HG02840 (cell line): ENCODE measurements around the gene AKAP13.

Experiments used
- ATAC-seq: cut with Tn5 transposase; IDR thresholded peaks from one replicate; pipeline ENCODE4 v1.9.1; 2021; ENCODE audit warnings: mild to moderate bottlenecking, moderate library complexity, moderate number of reproducible peaks; ENCODE audit not compliant: unreplicated experiment, low FRiP score

Gene AKAP13

DNA sequence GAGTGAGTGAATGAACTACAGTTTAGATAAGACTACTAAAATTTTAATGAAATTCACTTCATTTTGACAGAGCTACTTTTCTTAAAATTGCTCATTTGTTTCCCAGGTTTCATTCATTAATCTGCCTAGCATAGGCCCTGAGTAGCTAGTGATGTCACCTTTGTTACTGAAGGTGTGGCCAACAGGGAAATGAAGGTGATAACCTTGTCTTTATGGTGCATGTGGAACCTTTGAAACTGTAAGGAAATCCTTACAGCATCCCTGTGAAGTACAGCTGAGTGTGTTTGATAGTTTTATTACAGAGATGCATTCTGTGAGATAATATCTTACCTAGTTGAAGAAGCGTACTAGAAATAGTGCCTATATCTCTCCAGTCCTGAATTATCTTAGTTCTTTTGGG, 112.9 kb downstream of the AKAP13 start:
- no peak for ATAC-seq

DNA sequence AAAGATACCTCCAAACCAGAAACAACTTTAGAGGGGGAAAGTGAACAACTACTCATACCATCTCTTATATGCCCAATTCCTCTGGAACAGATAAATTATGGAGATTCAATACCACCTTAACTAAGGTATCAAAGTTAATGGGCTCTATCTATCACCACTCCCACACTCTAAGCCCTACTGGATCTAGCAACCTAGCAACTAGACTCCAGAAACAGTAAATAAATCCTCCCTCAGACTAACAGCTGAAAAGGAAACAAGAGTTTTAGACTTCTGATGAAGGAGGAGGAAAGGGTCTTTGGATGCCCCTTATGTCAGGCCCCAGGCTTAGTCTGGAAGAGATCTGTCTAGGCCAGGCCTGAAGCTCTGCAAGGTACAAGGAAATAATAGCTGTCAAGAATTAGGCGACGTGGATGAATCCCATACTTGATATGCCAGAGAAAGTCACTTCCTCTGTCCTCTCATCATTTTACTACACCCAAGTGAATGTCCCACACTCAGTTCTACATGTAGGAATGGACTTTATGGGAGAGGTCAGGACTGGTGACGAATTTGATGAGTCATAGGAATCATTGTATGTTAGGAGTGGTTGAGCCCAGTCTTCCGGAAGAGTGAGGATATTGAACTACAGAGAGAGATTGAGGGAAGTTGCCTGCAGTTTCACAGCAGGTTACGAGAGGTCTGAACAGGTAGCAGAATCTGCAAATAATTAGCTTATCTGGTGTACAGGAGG, 113.8 kb downstream of the AKAP13 start:
- no peak for ATAC-seq

DNA sequence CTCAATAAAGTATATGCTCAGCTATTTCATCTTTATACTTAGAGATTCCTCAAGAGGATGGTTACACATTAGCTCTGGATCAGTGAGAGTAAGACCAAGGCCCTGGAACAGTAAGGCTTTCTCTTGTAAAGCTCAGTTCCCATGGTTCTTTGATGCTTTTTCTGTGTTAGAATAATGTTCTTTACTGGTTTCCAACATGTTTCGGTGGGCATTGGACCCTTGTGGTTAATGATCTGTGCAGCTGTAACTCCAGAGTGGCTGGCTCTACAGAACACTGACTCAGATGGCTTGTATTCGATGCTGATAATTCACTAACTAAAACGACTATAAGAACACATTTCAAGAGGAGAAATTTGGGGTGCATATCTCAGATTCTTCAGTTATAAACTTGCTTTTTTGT, 114.7 kb downstream of the AKAP13 start:
- ATAC-seq: no peak

DNA sequence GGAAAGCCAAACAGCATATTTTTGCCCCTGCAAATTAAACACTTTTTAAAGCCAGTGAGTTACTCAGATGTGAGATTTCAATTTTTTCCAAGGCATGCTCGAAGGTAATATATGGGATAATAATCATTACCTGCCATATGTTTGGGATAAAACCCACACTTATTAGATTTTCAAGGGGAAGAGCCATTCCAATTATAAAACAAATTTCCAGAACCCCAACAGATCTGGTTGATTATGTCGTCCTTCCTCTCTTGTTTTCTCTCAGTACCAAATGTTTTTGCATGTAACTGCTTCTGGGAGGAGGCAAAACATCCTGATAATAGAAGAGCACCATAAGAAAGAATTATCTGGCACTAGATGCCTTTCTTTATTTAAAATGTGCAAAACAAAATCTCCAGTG, 115.1 kb downstream of the AKAP13 start:
- ATAC-seq: no peak

DNA sequence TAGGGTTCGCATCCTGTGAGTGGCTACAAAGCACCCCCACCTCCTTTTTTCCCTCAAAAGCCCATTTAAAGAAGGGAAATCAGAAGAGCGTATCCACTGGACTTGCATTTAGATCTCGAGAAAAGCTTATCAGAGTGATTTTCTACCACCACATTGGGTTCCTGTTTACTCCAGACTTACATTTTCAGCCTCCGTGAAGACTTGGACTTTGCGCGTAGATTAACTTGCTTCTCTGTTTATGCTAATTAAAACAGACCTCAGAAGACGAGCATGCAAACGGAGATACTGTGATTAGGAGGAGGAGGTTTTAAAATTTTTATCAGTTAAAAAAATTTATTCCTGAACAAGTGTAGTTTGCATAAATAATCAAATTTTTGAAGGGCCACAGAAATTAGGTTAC, 115.7 kb downstream of the AKAP13 start:
- no peak for ATAC-seq

DNA sequence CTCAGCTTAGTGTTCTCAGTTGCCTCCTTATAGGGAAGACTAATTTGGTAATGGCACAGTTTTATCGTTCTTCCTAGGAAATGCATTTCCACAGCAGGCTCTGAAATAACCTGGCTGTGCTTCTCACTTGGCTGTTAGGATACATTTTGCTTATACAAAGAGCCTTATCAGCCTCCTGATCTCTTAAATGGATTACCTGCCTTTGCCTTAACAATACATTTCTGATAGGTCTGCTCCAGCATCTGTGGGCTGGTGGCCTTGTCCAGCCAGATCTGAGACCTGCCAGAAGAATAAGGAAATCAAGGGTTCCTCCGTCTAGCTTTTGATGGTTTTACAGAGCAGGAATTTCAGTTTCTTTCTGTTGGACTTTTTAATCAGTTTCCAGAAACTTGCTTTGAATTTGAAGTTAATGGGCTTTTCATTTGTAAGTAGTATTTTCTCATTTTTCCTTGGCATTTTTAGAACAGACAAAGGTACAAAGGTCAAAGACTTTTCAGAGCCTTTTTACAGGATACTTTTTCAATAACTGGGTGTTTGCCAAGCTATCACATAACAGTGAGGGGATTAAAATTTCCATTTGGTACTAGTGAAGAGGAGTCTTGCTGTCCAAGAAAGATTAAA, 116.3 kb downstream of the AKAP13 start:
- no peak for ATAC-seq

DNA sequence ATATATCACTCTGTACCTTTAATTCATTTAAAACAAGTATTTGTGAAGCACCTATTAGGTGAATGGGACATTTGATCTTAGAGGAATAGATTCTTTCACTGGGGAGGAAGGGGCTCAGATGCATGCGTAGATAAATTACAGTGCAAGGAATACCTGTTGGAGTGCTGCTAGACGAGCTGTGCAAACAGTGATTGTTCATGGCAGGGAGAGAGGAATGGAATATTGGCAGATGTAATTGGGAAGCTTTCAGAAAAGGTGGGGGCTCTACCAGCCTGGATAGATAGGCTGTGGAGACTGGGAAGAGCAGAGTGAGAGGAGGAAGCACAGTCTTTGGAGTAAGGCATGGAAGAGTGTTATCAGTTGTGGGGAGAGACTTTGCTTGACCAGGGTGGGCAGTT, 116.8 kb downstream of the AKAP13 start:
- no peak for ATAC-seq

DNA sequence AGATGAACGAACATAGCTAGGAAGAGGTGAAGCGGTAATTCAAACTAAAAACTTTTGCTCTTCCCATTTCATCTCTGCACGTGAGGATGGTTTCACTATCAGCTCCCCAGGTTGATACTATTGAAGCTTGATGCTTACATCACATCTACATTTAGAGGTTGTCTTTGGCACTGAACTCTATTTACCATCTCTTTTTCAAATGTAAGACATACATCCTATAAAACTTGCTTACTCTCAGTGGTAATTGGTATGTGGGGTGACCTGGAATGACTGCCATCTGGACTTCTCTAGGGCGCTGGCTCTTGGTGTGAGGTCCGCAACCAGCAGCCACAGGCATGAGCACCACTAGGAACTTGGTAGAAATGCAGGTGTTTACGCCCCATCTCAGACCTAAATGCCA, 118.1 kb downstream of the AKAP13 start:
- ATAC-seq: no peak

DNA sequence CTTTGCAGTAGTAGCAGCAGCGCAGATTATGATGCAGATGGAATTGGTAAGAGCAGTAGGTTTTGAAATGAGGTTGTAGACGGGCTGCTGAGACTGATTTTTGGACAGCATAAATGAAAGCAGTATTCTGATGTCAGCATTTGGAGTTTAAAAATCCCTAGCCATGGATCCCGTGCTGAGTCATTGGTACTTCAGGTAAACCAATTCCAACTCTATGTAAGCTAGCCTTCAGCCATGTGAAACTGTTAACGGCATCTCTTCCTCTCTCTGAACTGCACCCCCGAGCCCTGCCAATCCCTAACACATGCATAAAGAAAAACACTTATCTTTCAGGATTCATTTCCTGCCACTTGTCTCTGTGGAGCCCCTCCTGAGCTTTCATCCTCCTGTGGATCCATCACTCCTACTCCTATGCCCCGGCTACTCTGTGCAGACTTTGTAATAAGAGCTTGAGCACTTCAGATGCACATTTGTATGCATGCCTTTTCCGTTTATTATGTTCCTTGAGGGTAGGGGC, 119.0 kb downstream of the AKAP13 start:
- ATAC-seq: no peak

DNA sequence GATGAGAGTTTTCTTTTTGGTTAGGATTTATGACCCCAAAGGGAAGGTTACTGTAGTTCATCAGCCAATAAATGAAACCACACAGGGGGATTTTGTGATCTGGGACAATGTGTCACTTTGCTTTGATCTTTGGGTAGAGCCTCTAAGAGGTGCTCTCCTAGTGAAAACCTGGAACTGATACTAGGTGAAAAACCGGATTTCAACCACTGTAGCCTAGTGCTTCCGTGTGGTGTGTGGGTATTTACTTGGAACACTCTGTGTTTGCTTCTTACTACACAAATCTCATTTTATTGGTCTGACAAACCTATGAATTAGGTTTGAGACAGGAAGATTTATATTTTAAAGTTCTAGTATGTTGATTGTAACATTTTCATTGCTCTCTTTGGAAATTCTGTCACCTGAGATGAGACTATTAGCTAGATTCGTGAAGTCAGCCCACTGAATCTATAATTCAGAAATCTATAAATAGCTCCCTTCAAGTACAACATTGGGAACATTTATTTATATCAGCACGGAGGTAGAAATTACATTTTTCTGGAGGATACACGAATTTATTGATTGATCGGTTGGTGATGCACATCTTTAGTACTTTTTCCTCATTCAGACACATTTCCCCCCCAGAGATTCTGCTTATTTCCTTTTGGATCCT, 119.8 kb downstream of the AKAP13 start:
- ATAC-seq: no peak

DNA sequence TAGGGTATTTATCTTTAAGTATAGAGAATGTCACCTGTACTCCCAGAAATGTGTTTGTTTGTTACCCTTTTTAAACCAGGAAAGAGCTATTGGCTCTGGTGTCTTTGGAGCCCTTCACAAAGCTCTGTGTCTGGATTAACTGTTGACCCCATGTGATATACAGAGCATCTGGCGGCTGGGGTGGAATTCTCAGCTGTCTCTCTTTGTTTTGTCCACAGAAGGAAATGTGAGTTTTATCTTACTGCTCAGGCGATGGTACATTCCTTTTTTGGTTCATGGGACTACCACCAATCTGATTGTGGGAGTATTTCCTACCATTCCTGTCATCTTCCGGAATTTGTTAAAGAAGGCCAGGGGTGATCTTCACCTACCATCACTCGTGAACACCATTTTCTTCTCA, 120.3 kb downstream of the AKAP13 start:
- ATAC-seq: no peak

DNA sequence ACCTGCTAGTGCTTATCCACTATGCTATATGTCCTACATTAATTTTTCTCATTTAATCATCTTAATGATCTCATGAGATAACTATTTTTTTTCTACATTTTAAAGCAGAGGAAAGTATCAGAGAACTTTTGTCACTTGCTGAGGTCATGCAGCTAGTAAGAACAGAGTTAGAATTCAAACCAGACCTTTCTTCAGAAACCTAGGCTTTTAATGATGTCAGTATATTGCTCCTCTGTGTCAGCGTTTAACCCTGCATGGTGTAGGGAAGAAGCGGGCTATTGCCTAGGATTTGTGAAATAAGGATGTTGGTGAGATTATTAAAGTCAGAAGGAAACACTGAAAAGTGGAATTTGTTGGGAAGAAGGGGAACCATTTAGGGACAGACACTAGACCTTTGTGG, 121.2 kb downstream of the AKAP13 start:
- ATAC-seq: no peak

DNA sequence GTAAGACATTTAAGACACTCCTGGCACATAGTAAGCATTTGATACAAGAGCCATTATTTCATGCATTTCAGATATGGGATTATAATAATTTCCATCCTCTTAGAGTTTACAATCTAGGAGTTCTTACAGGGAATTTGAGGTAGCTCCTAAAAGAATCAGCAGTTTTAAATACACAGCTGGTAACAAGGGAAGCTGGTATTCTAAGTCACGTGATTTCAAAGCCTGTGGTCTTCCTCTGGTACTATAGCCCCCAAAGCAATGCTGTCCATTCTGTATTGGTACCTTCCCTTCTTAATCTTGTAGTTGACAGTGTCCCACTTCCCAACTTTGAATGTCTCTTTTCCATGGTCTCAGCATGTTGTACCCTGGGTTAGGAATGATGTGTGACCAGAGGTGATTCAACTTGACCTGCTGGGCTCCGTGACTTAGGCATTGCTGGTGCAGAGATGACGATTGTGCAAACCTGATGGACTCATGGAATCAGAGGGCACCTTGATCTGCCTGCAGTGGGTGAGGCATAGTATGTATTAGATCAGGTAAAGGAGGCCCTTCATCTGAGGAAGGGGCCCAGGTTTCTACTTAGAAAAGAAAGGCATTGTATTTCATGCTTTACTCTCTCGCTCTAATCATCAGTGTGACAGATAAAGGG, 122.9 kb downstream of the AKAP13 start:
- ATAC-seq: no peak

DNA sequence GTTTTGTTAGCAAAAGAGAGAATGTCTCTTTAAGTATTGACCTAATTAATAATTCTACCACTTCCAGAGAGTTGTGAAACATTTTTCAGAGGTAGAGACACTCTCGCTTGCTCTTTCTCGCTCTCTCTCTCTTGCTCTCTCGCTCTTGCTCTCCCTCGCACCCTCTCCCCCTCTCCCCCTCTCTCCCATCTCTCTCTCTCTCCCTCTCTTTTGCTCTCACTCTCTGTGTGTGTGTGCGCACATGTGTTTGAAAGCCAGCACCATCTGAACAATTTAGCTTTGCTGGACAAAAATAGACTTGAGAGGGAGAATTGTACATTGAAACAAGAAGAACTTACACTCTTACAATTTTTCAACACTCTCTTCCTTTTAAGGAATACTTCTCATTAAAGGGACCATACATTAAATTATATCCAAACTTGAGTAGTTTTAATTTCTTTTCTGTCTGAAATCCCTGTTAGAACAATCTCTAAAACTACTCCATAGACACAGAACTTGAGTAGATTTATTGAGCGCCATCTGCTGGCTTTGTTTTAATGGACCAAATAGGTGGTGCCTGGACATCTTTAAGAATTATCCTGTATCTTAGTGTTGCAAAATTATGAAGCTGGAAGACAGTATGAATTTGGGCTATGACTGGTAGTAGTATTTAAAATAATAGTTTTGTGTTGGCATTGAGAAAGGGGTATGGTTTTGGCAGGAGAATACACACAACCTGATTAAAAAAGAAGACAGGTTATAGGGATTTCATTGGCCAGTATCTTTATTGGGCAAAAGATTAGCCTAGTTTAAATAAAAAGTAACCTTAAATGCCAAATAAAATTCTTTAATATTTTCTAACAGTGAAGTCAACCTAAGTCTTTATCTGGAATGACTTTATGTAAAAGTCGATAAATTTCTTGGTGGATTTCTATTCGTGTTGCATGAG, 124.6 kb downstream of the AKAP13 start:
- no peak for ATAC-seq

DNA sequence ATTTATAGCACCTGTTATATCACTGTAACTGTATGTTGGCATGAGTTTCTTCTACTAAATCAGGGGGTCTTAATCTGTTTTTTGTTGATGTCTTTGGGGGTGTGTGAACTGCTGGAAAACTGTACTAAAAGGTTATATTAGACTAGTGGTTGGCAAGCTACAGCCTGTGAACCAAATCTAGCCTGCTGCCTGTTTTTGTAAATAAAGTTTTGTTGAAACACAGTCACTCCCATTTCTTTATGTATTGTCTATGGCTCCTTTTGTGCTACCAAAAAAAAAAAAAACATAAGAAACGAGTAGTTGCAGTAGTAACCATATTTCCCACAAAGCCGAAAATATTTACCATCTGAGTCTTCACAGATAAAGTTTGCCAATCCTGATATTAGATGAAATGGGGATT, 126.7 kb downstream of the AKAP13 start:
- no peak for ATAC-seq

DNA sequence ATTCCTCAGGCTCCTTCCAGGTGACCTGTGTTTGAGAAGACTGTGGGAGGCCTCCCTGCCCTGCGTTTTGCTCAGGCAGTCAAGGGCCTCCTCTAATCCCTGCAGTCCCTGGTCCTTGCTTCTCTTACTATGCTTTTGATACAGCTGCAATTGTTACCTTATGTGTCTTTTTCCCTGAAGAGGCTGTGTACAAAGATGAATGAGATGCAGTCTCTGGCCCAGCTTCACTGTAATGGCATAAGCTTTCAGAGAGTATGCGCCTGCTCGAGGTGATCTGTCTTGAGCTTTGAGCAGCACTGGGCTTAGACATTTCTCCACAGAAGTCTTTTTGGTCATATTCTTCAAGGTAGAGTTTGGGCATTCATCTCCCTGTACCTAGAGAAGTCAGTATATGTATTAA, 129.6 kb downstream of the AKAP13 start:
- ATAC-seq: no peak

DNA sequence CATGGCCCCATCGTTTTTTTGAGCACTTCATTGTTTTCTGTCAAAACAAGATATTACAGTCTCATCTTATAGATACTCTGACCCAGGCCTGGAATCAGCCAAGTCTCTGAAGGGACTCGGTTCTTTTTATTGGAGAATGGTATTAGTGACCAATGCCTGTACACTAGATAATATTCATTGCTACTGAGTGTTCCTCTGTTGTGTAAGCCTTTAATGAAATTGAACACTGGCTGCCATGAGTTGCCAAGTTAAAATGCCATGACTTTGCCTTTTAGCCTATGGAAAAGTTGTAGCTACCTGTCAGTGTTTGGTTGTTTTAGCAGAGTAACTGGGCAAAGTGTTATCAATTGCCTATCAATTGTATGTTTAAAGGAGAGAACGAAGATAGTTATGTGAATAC, 134.0 kb downstream of the AKAP13 start:
- no peak for ATAC-seq

DNA sequence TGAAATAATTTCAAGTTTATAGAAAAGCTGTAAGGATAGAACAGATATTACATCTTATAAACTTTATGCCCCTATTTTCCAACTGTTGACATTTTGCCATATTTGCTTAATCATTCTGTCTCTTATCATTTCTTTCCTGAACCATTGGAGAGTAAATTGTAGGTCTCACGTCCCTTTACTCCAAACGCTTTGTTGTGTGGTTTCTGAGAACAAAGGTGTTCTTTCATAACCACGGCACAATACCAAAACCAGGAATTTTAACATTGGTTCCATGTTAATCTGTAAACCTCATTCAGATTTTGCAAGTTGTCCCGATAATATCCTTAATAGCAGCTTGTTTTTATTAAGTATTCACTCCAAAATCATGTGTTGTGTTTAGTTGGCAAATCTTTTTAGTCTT, 134.8 kb downstream of the AKAP13 start:
- no peak for ATAC-seq

DNA sequence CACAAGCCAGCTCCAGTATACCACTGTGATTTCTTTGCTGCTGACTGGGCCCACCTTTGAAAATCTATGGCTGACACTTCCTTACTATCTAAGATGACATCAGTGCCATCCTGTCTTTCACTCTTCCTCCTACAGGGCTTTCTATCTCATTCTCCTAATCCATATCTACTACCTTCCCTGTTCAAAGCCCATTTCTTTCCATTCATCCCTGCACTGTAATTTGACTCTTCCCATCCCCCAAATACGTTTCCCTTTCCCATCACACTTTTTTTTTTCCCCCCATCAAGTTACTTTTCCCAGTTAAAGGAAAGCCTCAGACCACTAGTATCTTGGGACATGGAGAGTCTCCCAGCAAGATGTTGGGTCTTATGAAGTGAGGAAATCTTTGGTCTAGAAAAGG, 136.7 kb downstream of the AKAP13 start:
- ATAC-seq: no peak
